Measurements from ENCODE around the gene LUZP1. TPM values are rescaled to one million over a fixed set of nuclear protein-coding genes. Genes with fewer than 3 reads are reported as not detected.

Gene LUZP1
- total and polyA plus RNA-seq, 8 donors, result 1.7 to 15.2 (median 6.1) TPM

DNA sequence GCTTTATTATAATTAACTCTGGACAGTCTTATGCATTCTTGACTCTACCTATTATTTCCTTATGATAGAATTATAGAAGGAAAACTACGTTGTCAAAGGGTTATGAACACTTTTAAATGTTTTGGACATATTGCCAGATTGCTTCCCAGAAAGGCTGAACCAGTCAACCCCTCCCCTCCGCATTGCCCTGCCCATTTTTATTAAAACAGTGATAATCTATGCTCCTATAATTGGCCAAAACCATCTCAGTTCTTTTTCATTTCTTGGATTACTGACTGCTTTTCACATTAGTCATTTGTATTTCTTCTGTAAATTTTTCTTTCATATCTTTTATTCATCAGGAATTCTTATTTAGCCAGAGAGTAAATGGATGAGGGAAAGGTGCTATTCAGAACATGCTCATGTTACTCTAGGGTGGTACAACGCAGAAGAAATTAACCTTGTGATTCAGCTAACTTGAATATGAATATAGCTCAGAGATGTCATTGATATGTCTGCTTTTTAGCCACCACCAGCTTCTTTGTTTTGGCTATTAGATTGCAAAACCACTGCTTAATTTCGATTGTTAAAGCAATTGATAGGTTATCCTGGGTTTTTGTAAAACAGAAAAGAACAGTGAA lies 117.3 kb downstream of the LUZP1 start:
- ATAC-seq (no peak), DNase-seq (no peak), FAIRE-seq (no peak)
- no peaks in the 10 kb centered on the region for H3K4me1 ChIP-seq
- no peaks in the 10 kb centered on the region for H3K9me3 ChIP-seq
- H3K4me3 ChIP-seq, result no peak overlapping the region
- H3K27ac ChIP-seq, result no peak overlapping the region
- no peaks in the 10 kb centered on the region for H3K27me3 ChIP-seq
- WGBS, 2 donors, result 82 to 92% methylated on average over 4 of the region's 4 CpGs
- intact Hi-C loops (cut with DNase I), result no loop called here
- H3K36me3 ChIP-seq, result peaks cover 0 to 13% (median 4%) of the 10 kb centered on the region in 3 donors
- TF ChIP-seq, protein P1, sequence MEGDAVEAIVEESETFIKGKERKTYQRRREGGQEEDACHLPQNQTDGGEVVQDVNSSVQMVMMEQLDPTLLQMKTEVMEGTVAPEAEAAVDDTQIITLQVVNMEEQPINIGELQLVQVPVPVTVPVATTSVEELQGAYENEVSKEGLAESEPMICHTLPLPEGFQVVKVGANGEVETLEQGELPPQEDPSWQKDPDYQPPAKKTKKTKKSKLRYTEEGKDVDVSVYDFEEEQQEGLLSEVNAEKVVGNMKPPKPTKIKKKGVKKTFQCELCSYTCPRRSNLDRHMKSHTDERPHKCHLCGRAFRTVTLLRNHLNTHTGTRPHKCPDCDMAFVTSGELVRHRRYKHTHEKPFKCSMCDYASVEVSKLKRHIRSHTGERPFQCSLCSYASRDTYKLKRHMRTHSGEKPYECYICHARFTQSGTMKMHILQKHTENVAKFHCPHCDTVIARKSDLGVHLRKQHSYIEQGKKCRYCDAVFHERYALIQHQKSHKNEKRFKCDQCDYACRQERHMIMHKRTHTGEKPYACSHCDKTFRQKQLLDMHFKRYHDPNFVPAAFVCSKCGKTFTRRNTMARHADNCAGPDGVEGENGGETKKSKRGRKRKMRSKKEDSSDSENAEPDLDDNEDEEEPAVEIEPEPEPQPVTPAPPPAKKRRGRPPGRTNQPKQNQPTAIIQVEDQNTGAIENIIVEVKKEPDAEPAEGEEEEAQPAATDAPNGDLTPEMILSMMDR (IDR thresholded peaks at IDR 0.05), result no peak

DNA sequence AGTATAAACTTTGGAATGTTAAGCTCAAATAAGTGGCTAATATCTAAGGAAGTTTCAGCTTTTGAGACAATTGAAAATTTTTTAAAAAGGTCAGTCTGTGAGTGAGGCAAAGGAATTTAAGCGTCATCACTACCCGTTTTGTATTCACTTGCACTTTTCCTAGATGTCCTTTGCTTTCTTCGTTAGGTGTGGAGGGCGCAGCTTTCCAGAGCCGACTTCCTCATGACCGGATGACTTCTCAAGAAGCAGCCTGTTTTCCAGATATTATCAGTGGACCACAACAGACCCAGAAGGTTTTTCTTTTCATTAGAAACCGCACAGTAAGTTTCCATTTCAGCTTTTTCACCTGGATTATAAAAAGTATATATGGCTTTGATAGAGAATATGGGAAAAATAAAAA lies 118.5 kb downstream of the LUZP1 start:
- TF ChIP-seq, protein P1 (IDR thresholded peaks at IDR 0.05), result no peak
- Histone ChIP-seq H3K4me3 (no peak overlapping the region), H3K36me3 (peaks cover 0 to 9% (median 4%) of the 10 kb centered on the region in 3 donors), H3K4me1 (no peaks in the 10 kb centered on the region), H3K9me3 (no peaks in the 10 kb centered on the region), H3K27me3 (no peaks in the 10 kb centered on the region), H3K27ac (no peak overlapping the region)
- ATAC-seq (no peak), FAIRE-seq (no peak), DNase-seq (no peak)
- 90 to 92% methylated on average over 7 of the region's 7 CpGs for WGBS, 2 donors
- intact Hi-C loops (cut with DNase I), result no loop called here

DNA sequence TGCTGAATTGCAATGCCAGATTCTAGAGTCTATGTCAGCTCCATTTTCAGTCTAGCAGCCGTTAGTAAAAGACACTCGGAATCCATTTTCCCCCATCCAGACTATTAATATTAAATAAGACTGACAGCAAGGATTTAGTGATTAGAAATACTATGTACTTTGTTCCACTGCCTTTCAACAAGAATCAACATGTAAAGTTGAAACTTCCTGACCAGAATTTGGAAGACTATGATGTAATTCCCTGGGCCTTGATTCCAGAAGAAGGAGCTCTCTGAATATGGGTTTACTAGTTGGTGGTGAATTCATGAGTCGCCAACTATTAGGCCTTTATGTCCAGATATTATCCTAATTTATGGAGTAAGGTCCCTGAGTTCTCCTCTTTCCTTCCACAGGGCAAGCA lies 124.6 kb downstream of the LUZP1 start:
- H3K27me3 ChIP-seq, result no peaks in the 10 kb centered on the region
- peaks cover 0 to 4% (median 0%) of the 10 kb centered on the region in 3 donors for H3K4me1 ChIP-seq
- intact Hi-C loops (cut with DNase I), result no loop called here
- ATAC-seq, result no peak
- FAIRE-seq, result no peak
- DNase-seq, result no peak
- H3K36me3 ChIP-seq, result no peaks in the 10 kb centered on the region
- no peak overlapping the region for H3K27ac ChIP-seq
- no peak overlapping the region for H3K4me3 ChIP-seq
- TF ChIP-seq, protein P1 (IDR thresholded peaks at IDR 0.05), result no peak
- no peaks in the 10 kb centered on the region for H3K9me3 ChIP-seq
- WGBS, 2 donors, result 95 to 96% methylated on average over 3 of the region's 3 CpGs

DNA sequence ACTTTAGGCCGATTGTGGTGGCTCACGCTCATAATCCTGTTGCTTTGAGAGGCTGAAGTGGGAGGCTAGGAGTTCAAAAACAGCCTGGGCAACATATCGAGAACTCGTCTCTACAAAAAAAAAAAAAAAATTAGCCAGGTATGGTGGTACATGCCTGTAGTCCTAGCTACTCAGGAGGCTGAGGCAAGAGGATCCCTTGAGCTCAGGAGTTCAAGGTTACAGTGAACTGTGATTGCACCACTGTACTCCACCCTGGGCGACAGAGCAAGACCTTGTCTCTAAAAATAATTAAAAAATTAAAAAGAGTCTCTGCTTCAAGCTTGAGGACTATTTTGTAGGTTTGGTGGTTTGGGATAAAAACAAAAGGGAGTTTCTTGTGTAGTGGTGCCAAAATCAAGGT lies 128.1 kb downstream of the LUZP1 start:
- no peak for ATAC-seq
- Histone ChIP-seq H3K4me3 (no peak overlapping the region), H3K36me3 (no peaks in the 10 kb centered on the region), H3K9me3 (no peaks in the 10 kb centered on the region), H3K4me1 (peaks cover 0 to 5% (median 0%) of the 10 kb centered on the region in 3 donors), H3K27ac (no peak overlapping the region), H3K27me3 (no peaks in the 10 kb centered on the region)
- DNase-seq, result no peak
- FAIRE-seq, result no peak
- intact Hi-C loops (cut with DNase I), result no loop called here
- 90 to 93% methylated on average over 5 of the region's 5 CpGs for WGBS, 2 donors
- TF ChIP-seq, protein P1 (IDR thresholded peaks at IDR 0.05), result no peak

DNA sequence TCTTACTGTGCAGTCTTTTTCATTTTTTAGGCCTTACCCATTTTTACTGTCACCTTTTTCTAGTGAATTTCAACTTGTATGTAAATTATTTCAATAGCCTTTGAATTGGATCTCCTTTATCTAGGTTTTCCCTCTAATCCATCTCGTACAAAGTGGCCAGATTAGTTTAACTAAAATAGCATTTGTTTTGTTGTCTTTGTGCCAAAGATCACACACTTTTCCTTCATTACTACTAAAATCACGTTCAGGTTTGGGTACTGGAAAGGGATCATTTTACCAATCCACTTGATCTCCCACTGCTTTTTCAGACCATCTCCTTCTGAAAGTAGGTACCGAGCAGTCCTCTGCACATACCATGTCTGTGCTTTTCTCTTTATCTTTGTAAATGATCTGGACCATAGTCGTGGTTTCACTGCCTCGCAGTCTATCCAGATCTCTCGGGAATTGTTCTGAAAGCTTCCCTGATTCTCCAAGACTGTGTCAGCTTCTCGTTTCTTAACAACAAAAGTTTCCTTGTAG lies 129.3 kb downstream of the LUZP1 start:
- no peaks in the 10 kb centered on the region for H3K27me3 ChIP-seq
- no peaks in the 10 kb centered on the region for H3K36me3 ChIP-seq
- no peak for ATAC-seq
- no peak for FAIRE-seq
- intact Hi-C loops (cut with DNase I), result no loop called here
- no peaks in the 10 kb centered on the region for H3K9me3 ChIP-seq
- TF ChIP-seq, protein P1 (IDR thresholded peaks at IDR 0.05), result no peak
- no peak overlapping the region for H3K4me3 ChIP-seq
- H3K27ac ChIP-seq, result no peak overlapping the region
- 57 to 62% methylated on average over 7 of the region's 7 CpGs for WGBS, 2 donors
- peaks cover 0 to 5% (median 0%) of the 10 kb centered on the region in 3 donors for H3K4me1 ChIP-seq
- DNase-seq, result no peak
